HG03571 (cell line): ENCODE results near the gene EMC10.
"Not testable (repeated sequence)": the region's sequence is repeated elsewhere in the genome, so short reads cannot be mapped to it uniquely, and the experiment has no call there.

ENCODE experiments used
- ATAC-seq: cut with Tn5 transposase; IDR thresholded peaks from one replicate; pipeline ENCODE4 v1.9.1; 2021; ENCODE audit not compliant: unreplicated experiment

Gene EMC10

DNA sequence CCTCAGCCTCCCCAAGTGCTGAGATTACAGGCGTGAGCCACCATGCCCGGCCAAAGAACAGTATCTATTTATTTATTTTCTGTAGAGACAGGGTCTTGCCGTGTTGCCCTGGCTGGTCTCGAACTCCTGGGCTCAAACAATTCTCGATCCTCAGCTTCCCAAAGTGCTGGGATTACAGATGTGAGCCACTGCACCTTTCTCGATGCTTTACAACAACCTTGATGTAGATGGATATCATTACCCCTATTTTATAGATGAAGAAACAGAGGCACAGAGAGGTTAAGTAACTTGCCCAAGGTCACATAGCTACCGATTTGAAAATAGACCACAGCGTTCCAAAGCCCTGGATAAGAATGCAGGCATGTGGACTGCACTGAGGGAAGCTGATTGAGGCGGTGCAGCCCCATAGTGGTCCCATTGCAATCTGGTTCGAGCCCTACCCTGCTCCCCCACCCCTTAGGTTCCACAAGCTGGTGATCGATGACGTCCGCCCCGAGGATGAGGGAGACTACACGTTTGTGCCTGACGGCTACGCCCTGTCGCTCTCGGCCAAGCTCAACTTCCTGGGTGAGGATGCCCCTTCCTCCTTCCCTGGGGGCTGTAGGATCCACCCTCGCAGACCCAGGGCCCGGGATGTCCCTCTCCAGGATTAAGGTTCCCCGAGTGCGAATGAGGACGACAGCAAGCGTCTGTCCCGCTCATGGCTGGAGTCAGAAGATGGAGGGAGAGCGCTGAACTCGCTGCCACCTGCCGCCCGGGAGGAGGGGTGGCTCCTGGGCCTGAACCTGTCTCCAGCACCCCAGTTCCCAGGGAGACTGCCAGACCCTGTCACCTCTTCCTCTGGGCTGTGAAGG lies 25.7 kb upstream of the EMC10 start:
- ATAC-seq = no peak

DNA sequence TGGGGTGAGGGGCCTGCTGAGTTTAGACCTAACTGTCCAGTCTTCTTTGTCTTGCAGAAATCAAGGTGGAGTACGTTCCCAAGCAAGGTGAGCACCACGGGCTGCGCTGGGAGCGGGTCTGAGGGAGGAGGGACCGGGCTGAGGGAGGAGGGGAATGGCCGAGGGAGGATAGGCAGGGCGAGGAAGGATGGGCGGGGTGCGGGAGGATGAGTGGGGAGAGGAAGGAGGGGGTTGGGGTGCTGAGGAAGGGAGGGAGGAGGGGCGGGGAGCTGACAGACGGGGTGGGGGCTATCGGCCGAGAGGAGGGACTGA lies 25.1 kb upstream of the EMC10 start:
- no peak for ATAC-seq

DNA sequence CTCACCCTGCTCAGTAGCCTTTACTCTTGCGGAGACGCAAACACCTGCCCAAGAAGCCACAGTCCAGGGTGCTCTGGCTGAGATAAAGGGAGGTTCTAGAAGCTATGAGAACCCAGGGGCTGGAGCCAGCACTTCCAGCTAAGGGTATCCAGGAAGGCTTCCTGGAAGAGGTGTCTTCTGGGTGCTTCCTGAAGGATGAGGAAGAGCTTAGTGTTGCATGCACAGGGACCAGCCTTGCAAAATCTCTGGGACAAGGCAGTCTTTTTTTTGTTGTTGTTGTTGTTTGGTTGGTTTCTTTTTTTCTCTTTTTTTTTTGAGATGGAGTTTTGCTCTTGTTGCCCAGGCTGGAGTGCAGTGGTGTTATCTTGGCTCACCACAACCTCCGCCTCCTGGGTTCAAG lies 23.1 kb upstream of the EMC10 start:
- ATAC-seq = no peak

DNA sequence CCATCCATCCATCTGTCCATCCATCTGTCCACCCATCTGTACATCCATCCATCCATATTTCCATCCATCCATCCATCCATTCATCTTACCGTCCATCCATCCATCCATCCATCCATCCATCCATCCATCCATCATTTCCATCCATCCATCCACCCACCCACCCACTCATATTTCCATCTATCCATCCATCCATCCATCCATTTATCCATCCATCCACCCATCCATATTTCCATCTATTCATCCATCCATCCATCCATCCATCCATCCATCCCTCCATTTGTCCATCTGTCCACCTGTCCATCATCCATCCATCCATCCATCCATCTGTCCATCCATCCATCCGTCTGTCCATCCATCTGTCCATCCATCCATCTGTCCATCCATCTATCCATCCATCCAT lies 20.3 kb upstream of the EMC10 start:
- no peak for ATAC-seq

DNA sequence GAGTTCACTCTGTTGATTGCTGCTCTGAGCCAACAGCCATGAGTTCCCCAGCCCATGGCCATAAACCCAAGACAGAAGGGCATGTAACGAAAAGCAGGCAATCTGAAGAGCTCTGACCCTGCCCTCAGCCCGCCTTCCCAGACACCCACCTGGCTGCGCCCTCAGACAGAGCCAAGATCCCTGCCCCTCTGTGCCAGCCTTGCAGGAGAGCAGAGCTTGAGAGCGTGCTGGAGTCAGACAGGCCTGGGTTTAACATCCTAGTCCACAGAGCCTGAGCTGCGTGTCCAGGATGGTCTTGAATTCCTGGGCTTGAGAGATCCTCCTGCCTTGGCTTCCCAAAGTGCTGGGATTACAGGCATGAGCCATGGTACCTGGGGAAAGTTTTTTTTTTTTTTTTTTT lies 19.0 kb upstream of the EMC10 start:
- ATAC-seq = no peak

DNA sequence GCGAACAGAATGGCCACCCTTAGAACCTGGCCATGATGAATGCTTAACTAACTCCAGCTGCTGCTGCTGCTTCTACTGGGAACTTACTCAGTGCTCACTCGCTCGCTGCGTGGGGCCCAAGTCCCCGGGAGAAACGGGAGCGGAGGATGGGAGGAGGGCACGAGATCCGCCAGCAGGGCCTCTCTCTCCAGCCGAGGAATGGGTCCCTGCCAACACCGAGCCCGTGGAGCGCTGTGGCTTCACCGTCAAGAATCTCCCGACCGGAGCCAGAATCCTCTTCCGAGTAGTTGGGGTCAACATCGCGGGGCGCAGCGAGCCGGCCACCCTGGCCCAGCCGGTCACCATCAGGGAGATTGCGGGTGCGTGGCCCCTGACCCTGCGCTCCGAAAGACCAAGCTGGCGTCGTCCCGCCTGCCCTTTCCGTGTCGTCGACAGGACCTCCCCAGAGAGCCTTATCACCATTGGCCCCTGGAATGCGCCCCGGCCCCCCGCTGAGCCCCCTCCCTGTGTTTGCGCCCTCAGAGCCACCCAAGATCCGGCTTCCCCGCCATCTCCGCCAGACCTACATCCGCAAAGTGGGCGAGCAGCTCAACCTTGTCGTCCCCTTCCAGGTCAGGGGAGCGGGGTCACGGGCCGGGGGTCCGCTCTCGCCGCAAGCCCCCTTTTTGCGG lies 17.8 kb upstream of the EMC10 start:
- ATAC-seq = no peak

DNA sequence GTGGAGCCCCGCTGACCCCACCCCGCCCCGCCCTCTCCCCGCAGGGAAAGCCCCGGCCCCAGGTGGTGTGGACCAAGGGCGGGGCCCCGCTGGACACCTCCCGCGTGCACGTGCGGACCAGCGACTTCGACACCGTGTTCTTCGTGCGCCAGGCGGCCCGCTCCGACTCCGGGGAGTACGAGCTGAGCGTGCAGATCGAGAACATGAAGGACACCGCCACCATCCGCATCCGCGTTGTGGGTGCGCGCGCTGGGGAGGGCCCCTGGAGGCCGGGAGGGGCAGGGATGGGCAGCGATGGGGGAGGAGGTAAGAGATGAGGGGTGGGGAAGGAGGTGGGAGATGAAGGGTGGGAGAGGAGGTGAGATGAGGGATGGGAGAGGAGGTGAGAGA lies 17.2 kb upstream of the EMC10 start:
- no peak for ATAC-seq

DNA sequence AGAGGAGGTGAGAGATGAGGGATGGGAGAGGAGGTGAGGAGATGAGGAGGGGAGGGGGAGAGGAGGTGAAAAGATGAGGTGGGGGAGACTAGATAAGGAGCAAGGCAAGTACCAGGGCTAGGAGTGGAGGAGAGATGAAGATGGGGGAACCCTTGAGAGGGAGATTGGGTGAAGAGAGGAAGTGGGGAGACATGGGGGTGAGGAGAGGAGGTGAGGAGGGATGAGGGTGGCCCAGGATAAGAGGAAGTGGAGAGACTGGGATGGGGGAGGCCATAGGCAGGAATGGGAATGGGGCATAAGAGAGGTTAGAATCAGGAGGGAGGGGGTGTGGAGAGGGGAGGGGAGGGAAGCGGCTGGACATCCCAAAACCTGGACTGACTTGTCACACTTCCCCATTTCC lies 16.7 kb upstream of the EMC10 start:
- ATAC-seq = no peak

DNA sequence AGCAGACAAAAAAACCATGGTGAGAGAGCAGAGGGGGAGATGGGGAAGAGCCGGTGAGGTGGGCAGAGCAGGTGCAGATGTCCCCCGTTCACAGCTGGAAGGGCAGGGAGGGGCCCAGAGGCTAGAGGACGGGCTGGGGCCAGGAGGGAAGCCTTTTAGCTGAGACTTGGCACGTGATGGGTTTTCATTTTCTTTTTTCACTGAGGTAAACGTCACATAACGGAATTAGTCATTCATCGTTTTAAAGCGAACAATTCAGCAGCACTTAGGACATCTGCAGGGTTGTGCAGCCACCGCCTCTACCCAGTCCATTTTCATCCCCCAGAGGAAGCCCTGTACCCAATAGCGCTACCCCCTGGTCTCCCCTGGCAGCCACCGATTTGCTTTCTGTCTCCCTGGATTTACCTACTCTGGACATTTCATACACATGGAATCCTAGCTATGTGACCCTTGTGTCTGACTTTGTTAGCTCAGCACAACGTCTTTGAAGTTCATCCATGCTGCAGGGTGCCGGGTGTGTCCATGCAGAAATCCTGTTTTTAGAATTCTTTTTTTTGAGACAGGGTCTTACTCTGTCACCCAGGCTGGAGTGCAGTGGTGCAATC lies 16.0 kb upstream of the EMC10 start:
- ATAC-seq = peak; percentile 48

DNA sequence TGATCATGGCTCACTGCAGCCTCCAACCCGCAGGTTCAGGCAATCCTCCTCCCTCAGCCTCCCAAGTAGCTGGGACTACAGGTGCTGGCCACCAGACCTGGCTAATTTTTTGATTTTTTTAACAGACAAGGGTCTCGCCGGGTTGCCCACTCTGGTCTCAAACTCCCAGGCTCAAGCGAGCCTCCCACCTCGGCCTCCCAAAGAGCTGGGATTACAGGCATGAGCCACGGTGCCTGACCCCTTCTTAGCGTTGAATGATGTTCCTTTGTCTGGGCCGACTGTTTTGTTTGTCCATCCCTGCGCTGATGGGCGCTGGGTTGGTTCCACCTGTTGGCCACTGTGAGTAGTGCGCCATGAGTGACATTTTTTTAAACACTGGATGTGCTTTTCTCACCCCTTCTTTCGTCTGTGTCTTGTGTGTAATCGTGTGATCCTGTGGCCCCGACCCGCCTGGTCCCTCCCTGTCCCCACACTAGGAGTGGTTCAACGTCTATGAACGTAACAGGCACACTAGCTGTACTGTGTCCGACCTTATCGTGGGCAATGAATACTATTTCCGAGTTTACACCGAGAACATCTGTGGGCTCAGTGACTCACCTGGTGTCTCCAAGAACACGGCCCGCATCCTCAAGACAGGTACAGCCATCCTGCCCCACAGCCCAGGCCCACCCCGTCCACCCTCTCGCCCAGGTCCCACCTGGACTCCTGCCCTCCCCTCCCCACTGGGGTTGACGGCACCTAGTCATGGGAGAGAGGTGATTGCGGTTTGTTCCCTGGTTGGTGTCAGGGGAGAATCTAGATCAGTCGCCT lies 15.0 kb upstream of the EMC10 start:
- ATAC-seq = no peak

DNA sequence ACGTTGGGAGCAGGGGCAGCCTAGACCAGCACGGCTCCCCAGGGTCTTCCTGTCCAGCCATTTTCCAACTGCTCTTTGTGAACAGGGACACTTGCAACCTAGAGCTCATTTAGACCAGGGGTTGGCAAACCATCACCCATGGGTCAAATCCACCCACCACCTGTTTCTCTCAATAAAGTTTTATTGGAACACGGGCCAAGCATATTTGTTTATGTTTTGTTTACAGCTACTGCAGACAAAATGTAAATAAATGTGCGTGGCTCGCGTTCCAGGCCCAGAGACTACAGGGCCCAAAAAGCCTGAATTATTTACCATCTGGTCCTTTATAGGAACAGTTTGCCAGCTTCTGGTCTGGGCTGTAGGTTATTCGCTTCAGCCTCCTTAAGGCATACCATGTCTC lies 13.3 kb upstream of the EMC10 start:
- no peak for ATAC-seq

DNA sequence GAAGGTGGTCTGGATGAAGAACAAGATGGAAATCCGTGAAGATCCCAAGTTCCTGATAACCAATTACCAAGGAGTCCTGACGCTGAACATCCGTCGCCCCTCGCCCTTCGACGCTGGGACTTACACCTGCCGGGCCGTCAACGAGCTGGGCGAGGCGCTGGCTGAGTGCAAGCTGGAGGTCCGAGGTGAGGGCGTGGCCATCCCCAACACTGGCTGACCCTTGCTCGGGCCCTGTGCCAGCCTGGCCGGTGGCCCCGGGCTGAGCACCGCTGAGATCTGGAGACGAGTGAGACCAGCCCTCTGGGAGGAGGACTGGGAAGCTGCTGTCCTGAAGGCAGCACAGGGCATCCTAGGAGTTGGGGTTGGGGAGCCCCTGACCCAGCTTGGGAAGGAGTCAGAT lies 12.0 kb upstream of the EMC10 start:
- ATAC-seq = no peak

DNA sequence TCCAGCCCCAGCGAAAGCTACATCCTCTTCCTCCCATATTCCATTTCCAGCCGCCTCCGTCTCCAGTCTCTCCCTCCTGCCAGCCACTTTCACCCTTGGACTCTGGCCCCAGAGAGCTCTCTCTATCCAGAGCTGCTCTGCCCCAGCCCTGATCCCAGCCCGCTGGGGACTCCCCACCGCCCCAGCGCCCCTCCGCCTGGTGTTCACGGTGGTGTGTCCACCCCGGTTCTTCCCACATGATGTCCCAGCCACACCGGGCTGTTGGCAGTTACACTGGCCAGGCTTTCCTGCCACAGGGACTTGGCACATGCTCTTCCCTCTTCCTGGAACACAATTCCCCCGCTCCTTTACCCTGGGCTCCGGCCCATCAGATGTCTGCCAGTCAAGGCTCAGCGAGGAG lies 11.3 kb upstream of the EMC10 start:
- ATAC-seq = no peak

DNA sequence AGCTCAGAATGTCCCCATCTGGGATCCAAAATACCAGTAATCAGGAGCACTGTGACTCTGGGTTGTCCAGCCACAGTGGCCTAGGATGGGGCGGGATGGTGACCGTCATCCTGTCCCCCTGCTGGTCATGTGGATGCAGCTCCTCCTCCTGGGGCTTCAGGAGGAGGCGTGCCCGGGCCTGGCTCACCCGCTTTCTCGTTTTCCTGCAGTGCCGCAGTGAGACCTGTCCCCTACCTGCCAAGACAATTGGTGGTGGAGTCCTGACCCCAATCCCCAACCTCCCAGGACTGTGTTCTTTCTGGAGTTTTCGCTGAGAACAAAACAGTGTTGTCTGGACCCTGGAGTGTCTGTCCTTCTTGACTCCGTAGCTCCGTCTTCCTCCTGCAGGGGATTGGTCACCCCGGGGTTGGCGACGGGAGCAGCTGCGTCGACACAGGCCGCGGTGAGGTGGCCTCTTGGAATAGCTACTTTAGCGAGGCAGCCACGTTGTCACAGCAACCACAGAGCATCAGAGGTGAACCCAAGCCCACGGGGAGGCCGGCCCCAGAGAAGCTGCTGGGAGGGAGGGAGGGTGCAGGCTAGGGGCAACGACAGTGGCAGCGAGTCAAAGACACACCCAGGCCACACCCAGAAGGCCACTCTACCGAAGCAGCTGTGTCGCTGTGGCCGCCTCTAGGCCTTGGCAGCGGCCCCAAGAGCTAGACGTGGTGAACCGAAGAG lies 10.2 kb upstream of the EMC10 start:
- no peak for ATAC-seq

DNA sequence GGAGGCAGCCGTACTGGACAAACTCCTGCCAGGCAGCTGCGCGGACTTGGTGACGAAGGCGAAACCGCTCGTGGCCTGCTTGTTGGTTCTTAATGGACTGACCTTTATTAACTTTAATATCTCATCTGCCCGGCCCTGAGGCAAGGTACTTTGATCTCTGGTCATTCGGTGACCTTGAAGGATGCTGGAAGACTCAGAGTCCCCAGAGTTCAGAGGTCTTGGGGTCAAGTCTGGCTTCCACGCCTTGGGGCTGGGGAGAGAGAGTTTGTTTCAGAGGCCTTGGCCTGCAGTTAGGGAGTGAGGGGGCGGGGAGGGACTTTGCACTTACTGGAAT lies 9.6 kb upstream of the EMC10 start:
- ATAC-seq = no peak

DNA sequence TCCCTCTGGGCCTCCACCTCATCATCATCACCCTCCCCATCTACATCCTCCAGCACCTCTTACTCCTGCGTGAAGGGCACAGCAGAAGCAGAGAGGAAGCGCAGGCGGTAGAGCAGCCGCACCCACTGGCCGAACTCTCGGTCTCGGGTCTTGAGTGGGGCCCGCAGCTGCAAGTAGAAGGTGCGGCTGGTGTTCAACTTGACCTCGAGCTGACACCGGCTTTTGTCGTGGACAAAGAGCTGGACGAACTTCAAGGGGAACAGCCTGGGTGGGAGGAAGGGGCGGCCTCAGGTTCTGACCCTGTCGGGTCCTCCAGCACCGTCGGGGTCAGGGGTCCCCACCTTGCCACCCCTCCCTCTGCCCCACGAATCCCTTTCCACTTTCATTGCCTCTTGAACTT lies 8.7 kb upstream of the EMC10 start:
- ATAC-seq = no peak

DNA sequence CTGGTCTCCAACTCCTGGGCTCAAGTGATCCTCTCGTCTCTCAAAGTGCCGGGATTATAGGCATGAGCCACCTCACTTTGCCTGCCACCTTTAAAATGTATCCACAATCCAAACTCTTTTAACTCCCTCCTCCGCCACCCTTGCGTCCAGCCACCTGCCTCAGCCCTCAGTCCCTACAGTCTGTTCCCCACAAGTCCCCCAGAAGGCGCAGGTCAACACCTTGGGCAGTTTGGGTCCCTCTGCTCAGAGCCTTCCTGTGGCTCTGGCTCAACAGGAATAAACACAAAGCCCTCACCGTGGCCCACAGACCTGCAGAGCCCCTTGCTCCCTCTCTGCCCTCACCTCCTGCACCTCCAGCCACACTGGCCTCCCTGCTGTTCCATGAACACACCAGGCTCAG lies 7.5 kb upstream of the EMC10 start:
- ATAC-seq = no peak

DNA sequence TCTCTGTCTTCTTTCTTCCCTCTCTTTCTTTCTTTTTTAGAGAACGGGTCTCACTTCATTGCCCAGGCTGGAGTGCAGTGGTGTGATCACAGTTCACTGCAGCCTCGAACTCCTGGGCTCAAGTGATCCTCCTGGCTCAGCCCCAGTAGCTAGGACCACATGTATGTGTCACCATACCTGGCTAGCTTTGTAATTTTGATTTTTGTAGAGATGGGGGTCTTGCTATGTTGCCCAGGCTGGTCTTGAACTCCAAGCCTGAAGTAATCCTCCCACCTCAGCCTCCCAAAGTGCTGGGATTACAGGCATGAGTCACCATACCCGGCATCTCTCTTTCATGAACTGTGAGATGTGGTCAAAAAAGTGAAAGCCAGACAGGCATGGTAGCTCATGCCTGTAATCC lies 3.0 kb upstream of the EMC10 start:
- ATAC-seq = not testable (repeated sequence)

DNA sequence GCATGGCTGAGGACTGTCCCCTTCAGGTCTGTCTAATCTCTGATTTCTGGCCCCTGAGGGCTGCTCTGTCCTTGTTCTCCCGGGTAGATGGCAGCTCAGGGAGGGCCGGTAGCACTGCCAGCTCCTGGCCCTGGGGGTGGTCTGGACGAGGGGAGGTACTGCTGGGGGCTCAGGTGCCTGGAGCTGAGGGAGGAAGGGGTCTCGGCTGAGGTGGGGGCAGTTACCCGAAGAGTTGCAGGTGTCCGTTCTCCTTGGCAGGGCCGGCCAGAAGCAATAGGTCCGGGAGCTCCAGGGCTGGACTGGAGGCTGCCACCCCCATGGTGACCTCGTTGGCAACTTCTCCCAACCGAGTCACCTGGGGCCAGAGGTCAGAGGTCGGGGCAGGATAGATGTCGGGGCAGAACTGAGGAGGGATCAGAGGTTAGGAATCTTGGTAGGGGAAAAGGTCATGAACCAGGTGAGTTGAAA lies 1.2 kb upstream of the EMC10 start:
- ATAC-seq = no peak

DNA sequence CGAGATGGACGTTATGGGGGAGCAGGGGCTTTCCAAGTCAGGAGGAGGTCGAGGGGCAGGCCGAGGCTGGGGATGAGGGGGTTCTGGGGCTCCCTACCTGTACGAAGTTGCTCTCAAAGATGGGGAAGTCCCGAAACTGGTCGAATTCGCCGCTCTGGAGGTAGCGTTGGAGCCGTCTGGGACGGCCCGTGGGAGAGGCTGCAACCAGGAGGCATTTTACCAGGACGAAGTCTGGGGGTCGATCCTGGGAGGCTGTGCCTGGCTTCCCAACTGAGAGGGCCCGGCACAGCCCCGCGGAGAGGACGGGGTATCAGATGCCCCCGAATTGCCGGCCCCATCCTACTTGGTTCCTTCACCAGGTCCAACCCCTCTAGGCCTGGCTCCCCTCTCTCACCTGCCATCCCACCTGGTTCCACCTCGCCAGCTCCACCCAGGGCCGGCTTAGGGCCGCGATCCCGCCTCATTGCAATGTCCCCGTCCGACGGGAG lies 527 bp upstream of the EMC10 start:
- ATAC-seq = peak; percentile 5

DNA sequence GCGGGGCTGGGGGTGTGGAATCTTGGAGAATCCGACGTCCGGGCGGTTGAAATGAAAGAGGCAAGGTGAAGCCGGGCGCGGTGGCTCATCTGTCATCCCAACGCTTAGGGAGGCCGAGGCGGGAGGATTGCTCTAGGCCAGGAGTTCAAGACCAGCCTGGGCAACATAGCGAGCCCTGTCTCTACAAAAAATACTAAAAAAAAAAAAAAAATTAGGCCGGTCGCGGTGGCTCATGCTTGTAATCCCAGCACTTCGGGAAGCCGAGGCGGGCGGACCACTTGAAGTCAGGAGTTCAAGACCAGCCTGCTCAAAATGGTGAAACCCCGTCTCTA lies 566 bp downstream of the EMC10 start:
- ATAC-seq = no peak
